GM12875 (cell line): ENCODE data around the gene ZDHHC22.
A peak's percentile ranks its signal among the peaks of the same experiment; 100 is the strongest.

Source experiments
- H3K4me3 ChIP-seq: one replicate; pipeline ENCODE4 v1.5.1; 2011; ENCODE audit warnings: low read depth, low read length, control low read depth
- CTCF ChIP-seq: IDR thresholded peaks from 2 replicates; pipeline ENCODE4 v1.5.1; 2011; ENCODE audit warnings: low read depth, mild to moderate bottlenecking, control low read depth, inconsistent platforms, low read length, moderate library complexity, borderline replicate concordance; ENCODE audit not compliant: insufficient read depth

Gene ZDHHC22

GRCh38 chr14:77120771-77121743, 20.5 kb downstream of the ZDHHC22 start:
- H3K4me3 ChIP-seq = peak overlapping the region; percentile 32
- no peak for TF ChIP-seq CTCF

- TF ChIP-seq CTCF = no peak
- no peak overlapping the region for H3K4me3 ChIP-seq
Observed at GRCh38 chr14:77119851-77120250, 21.7 kb downstream of the ZDHHC22 start.

GRCh38 chr14:77116172-77116817, 25.3 kb downstream of the ZDHHC22 start:
- TF ChIP-seq CTCF = no peak
- no peak overlapping the region for H3K4me3 ChIP-seq

- no peak for TF ChIP-seq CTCF
- H3K4me3 ChIP-seq = no peak overlapping the region
Observed at GRCh38 chr14:77114609-77115008, 27.0 kb downstream of the ZDHHC22 start.

GRCh38 chr14:77113644-77114043, 27.9 kb downstream of the ZDHHC22 start:
- TF ChIP-seq CTCF = no peak

GRCh38 chr14:77111021-77111420, 30.6 kb downstream of the ZDHHC22 start:
- TF ChIP-seq CTCF = no peak
- H3K4me3 ChIP-seq = no peak overlapping the region

More at GRCh38 chr14:77113644-77114043, 27.9 kb downstream of the ZDHHC22 start:
- no peak overlapping the region for H3K4me3 ChIP-seq
